WTC11 (cell line): ENCODE results near the gene POLR2A.

Experiments
- ATF2 ChIP-seq: sonication (generic); formaldehyde crosslinking; IDR thresholded peaks from 2 replicates; pipeline ENCODE4 v1.8.1; 2022; ENCODE audit warnings: low read depth, missing genetic modification reagents, borderline replicate concordance
- FOXJ3 ChIP-seq: sonication (generic); formaldehyde crosslinking; IDR thresholded peaks from 2 replicates; pipeline ENCODE4 v1.9.0; 2021; ENCODE audit warnings: missing genetic modification reagents, mild to moderate bottlenecking, borderline replicate concordance
- HMGXB4 ChIP-seq: sonication (generic); formaldehyde crosslinking; IDR thresholded peaks from 2 replicates; pipeline ENCODE4 v1.8.1; 2023; ENCODE audit warnings: mild to moderate bottlenecking, moderate library complexity, missing genetic modification reagents
- JAZF1 ChIP-seq: fragments of 250-450 bp; sonication (Bioruptor Pico); IDR thresholded peaks from 2 replicates; pipeline ENCODE4 v1.9.0; 2021; ENCODE audit warnings: moderate library complexity, mild to moderate bottlenecking, inconsistent platforms
- JUN ChIP-seq: sonication (generic); formaldehyde crosslinking; IDR thresholded peaks from 2 replicates; pipeline ENCODE4 v1.8.0; 2023; ENCODE audit warnings: mild to moderate bottlenecking, missing genetic modification reagents
- ZNF281 ChIP-seq: sonication (generic); formaldehyde crosslinking; IDR thresholded peaks from 2 replicates; pipeline ENCODE4 v1.8.0; 2023; ENCODE audit warnings: mild to moderate bottlenecking, missing genetic modification reagents
- TF ChIP-seq, protein P1 (sequence below): fragments of 200-600 bp; IDR thresholded peaks from 2 replicates; pipeline ENCODE4 v1.8.0; 2022; ENCODE audit warnings: antibody characterized with exemption
- TF ChIP-seq, protein P2 (sequence below): sonication (generic); formaldehyde crosslinking; IDR thresholded peaks from 2 replicates; pipeline ENCODE4 v1.8.1; 2022; ENCODE audit warnings: mild to moderate bottlenecking, missing genetic modification reagents, moderate library complexity, borderline replicate concordance
- TF ChIP-seq, protein P3 (sequence below): sonication (generic); formaldehyde crosslinking; IDR thresholded peaks from 2 replicates; pipeline ENCODE4 v1.8.1; 2023; ENCODE audit warnings: mild to moderate bottlenecking, missing genetic modification reagents
- TF ChIP-seq, protein P4 (sequence below): sonication (generic); formaldehyde crosslinking; IDR thresholded peaks from 2 replicates; pipeline ENCODE4 v1.8.1; 2023; ENCODE audit warnings: mild to moderate bottlenecking, missing genetic modification reagents, moderate library complexity
- TF ChIP-seq, protein P5 (sequence below): fragments of 250-450 bp; sonication (Bioruptor Pico); IDR thresholded peaks from 2 replicates; pipeline ENCODE4 v2.1.2; 2022; ENCODE audit warnings: mild to moderate bottlenecking, moderate library complexity
- TF ChIP-seq, protein P6 (sequence below): sonication (generic); formaldehyde crosslinking; conservative IDR thresholded peaks from 2 replicates; pipeline ENCODE4 v1.8.1; 2022; ENCODE audit warnings: mild to moderate bottlenecking, missing genetic modification reagents

DNA sequence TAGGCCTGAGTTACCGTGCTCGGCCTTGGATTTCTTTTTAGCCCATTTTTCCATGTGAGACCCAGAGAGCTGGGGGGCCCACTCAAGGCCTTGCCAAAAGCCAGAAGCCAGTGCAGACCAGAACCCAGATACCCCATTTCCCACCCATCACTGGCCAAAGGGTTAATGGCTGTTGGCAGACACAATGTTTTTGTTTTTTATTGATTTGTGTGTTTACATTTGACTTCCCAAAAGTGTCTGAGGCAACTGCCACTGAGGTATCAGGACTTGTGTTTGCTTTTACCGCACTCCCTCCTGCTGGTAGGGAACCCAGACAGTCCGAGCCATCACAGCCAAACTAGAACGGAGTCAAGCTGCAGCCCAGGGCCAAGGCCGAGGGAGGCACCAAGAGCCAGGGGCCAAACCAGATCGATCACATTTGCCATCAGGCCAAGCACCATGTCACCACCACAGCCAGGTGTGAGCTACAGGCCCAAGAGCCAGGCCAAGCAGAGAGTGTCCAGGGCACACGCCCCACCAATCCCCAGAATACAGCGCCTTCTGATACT lies 57.0 kb downstream of the POLR2A start:
- TF ChIP-seq, protein P1, sequence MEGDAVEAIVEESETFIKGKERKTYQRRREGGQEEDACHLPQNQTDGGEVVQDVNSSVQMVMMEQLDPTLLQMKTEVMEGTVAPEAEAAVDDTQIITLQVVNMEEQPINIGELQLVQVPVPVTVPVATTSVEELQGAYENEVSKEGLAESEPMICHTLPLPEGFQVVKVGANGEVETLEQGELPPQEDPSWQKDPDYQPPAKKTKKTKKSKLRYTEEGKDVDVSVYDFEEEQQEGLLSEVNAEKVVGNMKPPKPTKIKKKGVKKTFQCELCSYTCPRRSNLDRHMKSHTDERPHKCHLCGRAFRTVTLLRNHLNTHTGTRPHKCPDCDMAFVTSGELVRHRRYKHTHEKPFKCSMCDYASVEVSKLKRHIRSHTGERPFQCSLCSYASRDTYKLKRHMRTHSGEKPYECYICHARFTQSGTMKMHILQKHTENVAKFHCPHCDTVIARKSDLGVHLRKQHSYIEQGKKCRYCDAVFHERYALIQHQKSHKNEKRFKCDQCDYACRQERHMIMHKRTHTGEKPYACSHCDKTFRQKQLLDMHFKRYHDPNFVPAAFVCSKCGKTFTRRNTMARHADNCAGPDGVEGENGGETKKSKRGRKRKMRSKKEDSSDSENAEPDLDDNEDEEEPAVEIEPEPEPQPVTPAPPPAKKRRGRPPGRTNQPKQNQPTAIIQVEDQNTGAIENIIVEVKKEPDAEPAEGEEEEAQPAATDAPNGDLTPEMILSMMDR, result no peak
- TF ChIP-seq, protein P2, sequence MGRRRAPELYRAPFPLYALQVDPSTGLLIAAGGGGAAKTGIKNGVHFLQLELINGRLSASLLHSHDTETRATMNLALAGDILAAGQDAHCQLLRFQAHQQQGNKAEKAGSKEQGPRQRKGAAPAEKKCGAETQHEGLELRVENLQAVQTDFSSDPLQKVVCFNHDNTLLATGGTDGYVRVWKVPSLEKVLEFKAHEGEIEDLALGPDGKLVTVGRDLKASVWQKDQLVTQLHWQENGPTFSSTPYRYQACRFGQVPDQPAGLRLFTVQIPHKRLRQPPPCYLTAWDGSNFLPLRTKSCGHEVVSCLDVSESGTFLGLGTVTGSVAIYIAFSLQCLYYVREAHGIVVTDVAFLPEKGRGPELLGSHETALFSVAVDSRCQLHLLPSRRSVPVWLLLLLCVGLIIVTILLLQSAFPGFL, result no peak
- TF ChIP-seq HMGXB4 (CRISPR knock-in tag), result no peak
- TF ChIP-seq FOXJ3 (CRISPR knock-in tag), result no peak
- TF ChIP-seq, protein P3, sequence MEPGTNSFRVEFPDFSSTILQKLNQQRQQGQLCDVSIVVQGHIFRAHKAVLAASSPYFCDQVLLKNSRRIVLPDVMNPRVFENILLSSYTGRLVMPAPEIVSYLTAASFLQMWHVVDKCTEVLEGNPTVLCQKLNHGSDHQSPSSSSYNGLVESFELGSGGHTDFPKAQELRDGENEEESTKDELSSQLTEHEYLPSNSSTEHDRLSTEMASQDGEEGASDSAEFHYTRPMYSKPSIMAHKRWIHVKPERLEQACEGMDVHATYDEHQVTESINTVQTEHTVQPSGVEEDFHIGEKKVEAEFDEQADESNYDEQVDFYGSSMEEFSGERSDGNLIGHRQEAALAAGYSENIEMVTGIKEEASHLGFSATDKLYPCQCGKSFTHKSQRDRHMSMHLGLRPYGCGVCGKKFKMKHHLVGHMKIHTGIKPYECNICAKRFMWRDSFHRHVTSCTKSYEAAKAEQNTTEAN (CRISPR knock-in tag), result no peak
- TF ChIP-seq, protein P4, sequence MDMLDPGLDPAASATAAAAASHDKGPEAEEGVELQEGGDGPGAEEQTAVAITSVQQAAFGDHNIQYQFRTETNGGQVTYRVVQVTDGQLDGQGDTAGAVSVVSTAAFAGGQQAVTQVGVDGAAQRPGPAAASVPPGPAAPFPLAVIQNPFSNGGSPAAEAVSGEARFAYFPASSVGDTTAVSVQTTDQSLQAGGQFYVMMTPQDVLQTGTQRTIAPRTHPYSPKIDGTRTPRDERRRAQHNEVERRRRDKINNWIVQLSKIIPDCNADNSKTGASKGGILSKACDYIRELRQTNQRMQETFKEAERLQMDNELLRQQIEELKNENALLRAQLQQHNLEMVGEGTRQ (CRISPR knock-in tag), result no peak
- TF ChIP-seq ZNF281, result no peak
- TF ChIP-seq, protein P5, sequence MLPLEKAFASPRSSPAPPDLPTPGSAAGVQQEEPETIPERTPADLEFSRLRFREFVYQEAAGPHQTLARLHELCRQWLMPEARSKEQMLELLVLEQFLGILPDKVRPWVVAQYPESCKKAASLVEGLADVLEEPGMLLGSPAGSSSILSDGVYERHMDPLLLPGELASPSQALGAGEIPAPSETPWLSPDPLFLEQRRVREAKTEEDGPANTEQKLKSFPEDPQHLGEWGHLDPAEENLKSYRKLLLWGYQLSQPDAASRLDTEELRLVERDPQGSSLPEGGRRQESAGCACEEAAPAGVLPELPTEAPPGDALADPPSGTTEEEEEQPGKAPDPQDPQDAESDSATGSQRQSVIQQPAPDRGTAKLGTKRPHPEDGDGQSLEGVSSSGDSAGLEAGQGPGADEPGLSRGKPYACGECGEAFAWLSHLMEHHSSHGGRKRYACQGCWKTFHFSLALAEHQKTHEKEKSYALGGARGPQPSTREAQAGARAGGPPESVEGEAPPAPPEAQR, result no peak
- TF ChIP-seq JAZF1 (CRISPR knock-in tag), result no peak
- TF ChIP-seq, protein P6, sequence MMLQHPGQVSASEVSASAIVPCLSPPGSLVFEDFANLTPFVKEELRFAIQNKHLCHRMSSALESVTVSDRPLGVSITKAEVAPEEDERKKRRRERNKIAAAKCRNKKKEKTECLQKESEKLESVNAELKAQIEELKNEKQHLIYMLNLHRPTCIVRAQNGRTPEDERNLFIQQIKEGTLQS (CRISPR knock-in tag), result no peak
- no peak for TF ChIP-seq JUN (CRISPR knock-in tag)
- no peak for TF ChIP-seq ATF2 (CRISPR knock-in tag)
